SK-N-SH (cell line): ENCODE data around the gene ADGRD2. TPM values are rescaled to one million over a fixed set of nuclear protein-coding genes. Genes with fewer than 3 reads are reported as not detected.

Source experiments
- CTCF ChIA-PET: fragments of 300-600, 350-600 bp; formaldehyde crosslinking; extraction: SDS; loops from one replicate; lab custom pipeline; 2021; lab: Yijun Ruan, JAX
- POLR2A ChIA-PET: fragments of 350-600 bp; sonication (Branson Sonifier 250); formaldehyde crosslinking; extraction: SDS; loops from one replicate; lab custom pipeline; 2020; ENCODE audit warnings: antibody characterized with exemption, inconsistent platforms; lab: Yijun Ruan, JAX
- DNase-seq: peaks from one replicate; pipeline ENCODE4 v3.0.0; 2012
- H2AFZ ChIP-seq: fragments of 200-600 bp; sonication (generic); 2 replicates; pipeline ENCODE4 v1.8.1; 2016; ENCODE audit warnings: antibody characterized with exemption, mild to moderate bottlenecking, low read depth
- H3F3A ChIP-seq: fragments of 200-600 bp; sonication (generic); replicated peaks from 2 replicates; pipeline ENCODE3; 2016; ENCODE audit warnings: antibody characterized with exemption, mild to moderate bottlenecking; ENCODE audit not compliant: insufficient read depth
- H3K27ac ChIP-seq, 2 experiments: fragments of 200-500 bp in 1 of 2; fragments of 200-600 bp in 1 of 2; sonication (Bioruptor generic) in 1 of 2; sonication (generic), shearing (Covaris generic) in 1 of 2; 2 replicates each; pipeline versions ENCODE4 v1.5.1 to v1.6.1; 2014 to 2016; ENCODE audit warnings: low read depth in 2 of 2, inconsistent platforms in 1 of 2, low read length in 1 of 2, mild to moderate bottlenecking in 1 of 2, mixed read lengths in 1 of 2
- H3K27me3 ChIP-seq: fragments of 200-600 bp; sonication (generic), shearing (Covaris generic); 2 replicates; pipeline ENCODE4 v1.6.1; 2016; ENCODE audit warnings: mixed run types; ENCODE audit not compliant: insufficient read depth
- H3K36me3 ChIP-seq, 2 experiments: fragments of 200-500 bp in 1 of 2; fragments of 200-600 bp in 1 of 2; sonication (Bioruptor generic) in 1 of 2; sonication (generic) in 1 of 2; replicated peaks in 1 of 2; 2 replicates each; pipeline versions ENCODE3 to v1.5.1; 2014 to 2016; ENCODE audit warnings: low read length in 1 of 2, mild to moderate bottlenecking in 1 of 2; ENCODE audit not compliant: insufficient read depth in 2 of 2, control insufficient read depth in 1 of 2
- H3K4me1 ChIP-seq, 2 experiments: fragments of 200-500 bp in 1 of 2; fragments of 200-600 bp in 1 of 2; sonication (Bioruptor generic) in 1 of 2; sonication (generic), shearing (Covaris generic) in 1 of 2; 2 replicates each; pipeline versions ENCODE4 v1.5.1 to v1.6.1; 2014 to 2016; ENCODE audit warnings: low read depth in 1 of 2, low read length in 1 of 2, mixed run types in 1 of 2; ENCODE audit not compliant: insufficient read depth in 2 of 2, control insufficient read depth in 1 of 2
- H3K4me2 ChIP-seq: fragments of 200-600 bp; sonication (generic), shearing (Covaris generic); 2 replicates; pipeline ENCODE4 v1.6.1; 2017; ENCODE audit warnings: mixed run types
- H3K4me3 ChIP-seq, 2 experiments: fragments of 200-500 bp in 1 of 2; fragments of 200-600 bp in 1 of 2; sonication (Bioruptor generic) in 1 of 2; sonication (generic), shearing (Covaris generic) in 1 of 2; 2 replicates each; pipeline versions ENCODE4 v1.5.1 to v1.8.1; 2014 to 2016; ENCODE audit warnings: low read depth in 2 of 2, inconsistent platforms in 1 of 2, low read length in 1 of 2, mild to moderate bottlenecking in 1 of 2, mixed read lengths in 1 of 2, moderate library complexity in 1 of 2
- H3K79me2 ChIP-seq: fragments of 200-600 bp; sonication (generic); 2 replicates; pipeline ENCODE4 v1.8.1; 2017; ENCODE audit warnings: mild to moderate bottlenecking; ENCODE audit not compliant: insufficient read depth
- H3K9ac ChIP-seq: fragments of 200-600 bp; sonication (generic); 2 replicates; pipeline ENCODE4 v1.6.1; 2017; ENCODE audit warnings: mixed run types
- H3K9me2 ChIP-seq: fragments of 200-600 bp; sonication (generic); 2 replicates; pipeline ENCODE4 v1.6.1; 2017; ENCODE audit warnings: mixed run types
- H3K9me3 ChIP-seq: fragments of 200-600 bp; sonication (generic); 2 replicates; pipeline ENCODE4 v1.6.1; 2017; ENCODE audit warnings: mixed run types, mild to moderate bottlenecking, moderate library complexity
- H4K20me1 ChIP-seq: fragments of 200-600 bp; sonication (generic); 2 replicates; pipeline ENCODE4 v1.6.1; 2017; ENCODE audit warnings: mild to moderate bottlenecking, mixed run types; ENCODE audit not compliant: insufficient read depth
- EP300 ChIP-seq, 2 experiments: IDR thresholded peaks; 2 replicates each; pipeline versions ENCODE4 v1.4.0 to v1.6.1; 2012; ENCODE audit warnings: borderline replicate concordance in 1 of 2, low read depth in 1 of 2, low read length in 1 of 2
- EZH2phosphoT487 ChIP-seq: fragments of 200-600 bp; sonication (generic); IDR thresholded peaks from 2 replicates; pipeline ENCODE4 v1.6.1; 2017; ENCODE audit warnings: low read depth, mixed run types, mild to moderate bottlenecking, antibody characterized with exemption, moderate library complexity, borderline replicate concordance
- FOSL2 ChIP-seq: IDR thresholded peaks from 2 replicates; pipeline ENCODE4 v1.4.0; 2012; ENCODE audit warnings: low read depth, mild to moderate bottlenecking, moderate library complexity, borderline replicate concordance
- FOXJ3 ChIP-seq: sonication (generic); formaldehyde crosslinking; IDR thresholded peaks from 2 replicates; pipeline ENCODE4 v1.5.1; 2020; ENCODE audit warnings: mild to moderate bottlenecking, missing genetic modification reagents
- MEF2A ChIP-seq: IDR thresholded peaks from 2 replicates; pipeline ENCODE4 v1.4.0; 2012; ENCODE audit warnings: low read depth, borderline replicate concordance
- MXI1 ChIP-seq: IDR thresholded peaks from 2 replicates; pipeline ENCODE4 v1.6.1; 2012; ENCODE audit warnings: mild to moderate bottlenecking, low read depth, low read length, improper control_type of control experiment
- NRF1 ChIP-seq: IDR thresholded peaks from 2 replicates; pipeline ENCODE4 v1.6.1; 2012; ENCODE audit warnings: low read depth, mild to moderate bottlenecking, low read length
- RAD21 ChIP-seq: IDR thresholded peaks from 2 replicates; pipeline ENCODE4 v1.6.1; 2012; ENCODE audit warnings: mild to moderate bottlenecking, low read length
- RFX5 ChIP-seq: IDR thresholded peaks from 2 replicates; pipeline ENCODE4 v1.6.1; 2012; ENCODE audit warnings: mild to moderate bottlenecking, improper control_type of control experiment, low read length
- RXRA ChIP-seq: IDR thresholded peaks from 2 replicates; pipeline ENCODE4 v1.4.0; 2012; ENCODE audit warnings: low read depth, mild to moderate bottlenecking, borderline replicate concordance
- SIN3A ChIP-seq: IDR thresholded peaks from 2 replicates; pipeline ENCODE4 v1.6.1; 2012; ENCODE audit warnings: low read depth, mild to moderate bottlenecking, low read length, moderate library complexity, borderline replicate concordance
- SMC3 ChIP-seq: IDR thresholded peaks from 2 replicates; pipeline ENCODE4 v1.6.1; 2012; ENCODE audit warnings: low read depth, low read length, improper control_type of control experiment
- TCF12 ChIP-seq: IDR thresholded peaks from 2 replicates; pipeline ENCODE4 v1.4.0; 2012
- TEAD4 ChIP-seq: IDR thresholded peaks from 2 replicates; pipeline ENCODE4 v1.4.0; 2012; ENCODE audit warnings: mild to moderate bottlenecking, borderline replicate concordance; ENCODE audit not compliant: insufficient read depth
- YY1 ChIP-seq: IDR thresholded peaks from 2 replicates; pipeline ENCODE4 v1.4.0; 2012; ENCODE audit warnings: low read depth, mild to moderate bottlenecking
- whole genome bisulfite sequencing: methylation state at CpG from one replicate; pipeline ENCODE4 v1.1.6; 2017; ENCODE audit warnings: low lambda C conversion rate; 5-methylcytosine and 5-hydroxymethylcytosine counted together
- polyA plus RNA-seq, 3 experiments: library from polyadenylated mRNA; depleted of rRNA; stranded (reverse); fragments of >200 nt; gene quantifications; 2 replicates each; pipeline ENCODE4 v1.2.3, GENCODE V29; 2012
- TF ChIP-seq, protein P1 (sequence below): fragments of 150-350 bp; IDR thresholded peaks from 2 replicates; pipeline ENCODE4 v1.6.1; 2016; ENCODE audit warnings: mild to moderate bottlenecking, low read depth, low read length
- TF ChIP-seq, protein P2 (sequence below): IDR thresholded peaks from 2 replicates; pipeline ENCODE4 v1.4.0; 2012; ENCODE audit warnings: low read depth, borderline replicate concordance
- TF ChIP-seq, protein P3 (sequence below): IDR thresholded peaks from 2 replicates; pipeline ENCODE4 v1.4.0; 2012; ENCODE audit warnings: low read depth, borderline replicate concordance
- TF ChIP-seq, protein P4 (sequence below): IDR thresholded peaks from 2 replicates; pipeline ENCODE4 v1.6.1; 2012; ENCODE audit warnings: mild to moderate bottlenecking, low read depth, low read length, moderate library complexity
- TF ChIP-seq, protein P5 (sequence below): fragments of 150-350 bp; IDR thresholded peaks from 2 replicates; pipeline ENCODE4 v1.6.1; 2017; ENCODE audit warnings: antibody characterized with exemption, low read length, low read depth, borderline replicate concordance

Gene ADGRD2
- polyA plus RNA-seq, 1 of the 3 experiments (the other 2 are of a cell fraction): 0.05 TPM

DNA sequence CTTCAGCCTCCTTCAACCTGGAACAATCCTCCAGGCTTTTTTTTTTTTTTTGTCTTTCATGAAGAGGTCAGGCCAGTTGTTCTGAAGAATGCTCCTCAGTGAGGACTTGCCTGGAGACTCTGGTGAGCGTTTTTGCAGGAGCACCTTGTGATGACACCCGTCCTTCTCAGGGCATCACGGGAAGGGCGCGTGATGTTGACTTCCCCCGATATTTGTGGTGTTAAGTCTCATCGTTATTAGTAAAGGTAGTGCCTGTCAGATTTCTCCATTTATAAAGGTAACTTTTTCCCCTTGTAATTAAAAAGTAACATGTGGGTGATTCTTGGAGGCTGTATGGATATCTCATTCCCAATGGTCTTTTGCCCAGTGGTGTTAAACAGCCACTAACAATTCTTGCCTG is 23.9 kb upstream of the ADGRD2 start:
- no peak overlapping the region for H3K4me2 ChIP-seq
- TF ChIP-seq, protein P1, sequence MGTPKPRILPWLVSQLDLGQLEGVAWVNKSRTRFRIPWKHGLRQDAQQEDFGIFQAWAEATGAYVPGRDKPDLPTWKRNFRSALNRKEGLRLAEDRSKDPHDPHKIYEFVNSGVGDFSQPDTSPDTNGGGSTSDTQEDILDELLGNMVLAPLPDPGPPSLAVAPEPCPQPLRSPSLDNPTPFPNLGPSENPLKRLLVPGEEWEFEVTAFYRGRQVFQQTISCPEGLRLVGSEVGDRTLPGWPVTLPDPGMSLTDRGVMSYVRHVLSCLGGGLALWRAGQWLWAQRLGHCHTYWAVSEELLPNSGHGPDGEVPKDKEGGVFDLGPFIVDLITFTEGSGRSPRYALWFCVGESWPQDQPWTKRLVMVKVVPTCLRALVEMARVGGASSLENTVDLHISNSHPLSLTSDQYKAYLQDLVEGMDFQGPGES: no peak
- TF ChIP-seq, protein P2, sequence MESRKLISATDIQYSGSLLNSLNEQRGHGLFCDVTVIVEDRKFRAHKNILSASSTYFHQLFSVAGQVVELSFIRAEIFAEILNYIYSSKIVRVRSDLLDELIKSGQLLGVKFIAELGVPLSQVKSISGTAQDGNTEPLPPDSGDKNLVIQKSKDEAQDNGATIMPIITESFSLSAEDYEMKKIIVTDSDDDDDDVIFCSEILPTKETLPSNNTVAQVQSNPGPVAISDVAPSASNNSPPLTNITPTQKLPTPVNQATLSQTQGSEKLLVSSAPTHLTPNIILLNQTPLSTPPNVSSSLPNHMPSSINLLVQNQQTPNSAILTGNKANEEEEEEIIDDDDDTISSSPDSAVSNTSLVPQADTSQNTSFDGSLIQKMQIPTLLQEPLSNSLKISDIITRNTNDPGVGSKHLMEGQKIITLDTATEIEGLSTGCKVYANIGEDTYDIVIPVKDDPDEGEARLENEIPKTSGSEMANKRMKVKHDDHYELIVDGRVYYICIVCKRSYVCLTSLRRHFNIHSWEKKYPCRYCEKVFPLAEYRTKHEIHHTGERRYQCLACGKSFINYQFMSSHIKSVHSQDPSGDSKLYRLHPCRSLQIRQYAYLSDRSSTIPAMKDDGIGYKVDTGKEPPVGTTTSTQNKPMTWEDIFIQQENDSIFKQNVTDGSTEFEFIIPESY: no peak
- TF ChIP-seq EZH2phosphoT487 (no peak), NRF1 (no peak), RFX5 (no peak), SIN3A (no peak), RXRA (no peak), TEAD4 (no peak), YY1 (no peak), RAD21 (no peak), SMC3 (no peak), EP300 (IDR thresholded peaks at IDR 0.05; ENCODE audit: borderline replicate concordance in 1 of 2, low read depth in 1 of 2, low read length in 1 of 2) (no peak), MXI1 (no peak), FOSL2 (no peak), TCF12 (no peak), FOXJ3 (CRISPR knock-in tag) (no peak), MEF2A (no peak)
- TF ChIP-seq, protein P3, sequence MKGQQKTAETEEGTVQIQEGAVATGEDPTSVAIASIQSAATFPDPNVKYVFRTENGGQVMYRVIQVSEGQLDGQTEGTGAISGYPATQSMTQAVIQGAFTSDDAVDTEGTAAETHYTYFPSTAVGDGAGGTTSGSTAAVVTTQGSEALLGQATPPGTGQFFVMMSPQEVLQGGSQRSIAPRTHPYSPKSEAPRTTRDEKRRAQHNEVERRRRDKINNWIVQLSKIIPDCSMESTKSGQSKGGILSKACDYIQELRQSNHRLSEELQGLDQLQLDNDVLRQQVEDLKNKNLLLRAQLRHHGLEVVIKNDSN: no peak
- TF ChIP-seq, protein P4, sequence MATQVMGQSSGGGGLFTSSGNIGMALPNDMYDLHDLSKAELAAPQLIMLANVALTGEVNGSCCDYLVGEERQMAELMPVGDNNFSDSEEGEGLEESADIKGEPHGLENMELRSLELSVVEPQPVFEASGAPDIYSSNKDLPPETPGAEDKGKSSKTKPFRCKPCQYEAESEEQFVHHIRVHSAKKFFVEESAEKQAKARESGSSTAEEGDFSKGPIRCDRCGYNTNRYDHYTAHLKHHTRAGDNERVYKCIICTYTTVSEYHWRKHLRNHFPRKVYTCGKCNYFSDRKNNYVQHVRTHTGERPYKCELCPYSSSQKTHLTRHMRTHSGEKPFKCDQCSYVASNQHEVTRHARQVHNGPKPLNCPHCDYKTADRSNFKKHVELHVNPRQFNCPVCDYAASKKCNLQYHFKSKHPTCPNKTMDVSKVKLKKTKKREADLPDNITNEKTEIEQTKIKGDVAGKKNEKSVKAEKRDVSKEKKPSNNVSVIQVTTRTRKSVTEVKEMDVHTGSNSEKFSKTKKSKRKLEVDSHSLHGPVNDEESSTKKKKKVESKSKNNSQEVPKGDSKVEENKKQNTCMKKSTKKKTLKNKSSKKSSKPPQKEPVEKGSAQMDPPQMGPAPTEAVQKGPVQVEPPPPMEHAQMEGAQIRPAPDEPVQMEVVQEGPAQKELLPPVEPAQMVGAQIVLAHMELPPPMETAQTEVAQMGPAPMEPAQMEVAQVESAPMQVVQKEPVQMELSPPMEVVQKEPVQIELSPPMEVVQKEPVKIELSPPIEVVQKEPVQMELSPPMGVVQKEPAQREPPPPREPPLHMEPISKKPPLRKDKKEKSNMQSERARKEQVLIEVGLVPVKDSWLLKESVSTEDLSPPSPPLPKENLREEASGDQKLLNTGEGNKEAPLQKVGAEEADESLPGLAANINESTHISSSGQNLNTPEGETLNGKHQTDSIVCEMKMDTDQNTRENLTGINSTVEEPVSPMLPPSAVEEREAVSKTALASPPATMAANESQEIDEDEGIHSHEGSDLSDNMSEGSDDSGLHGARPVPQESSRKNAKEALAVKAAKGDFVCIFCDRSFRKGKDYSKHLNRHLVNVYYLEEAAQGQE: no peak
- TF ChIP-seq, protein P5, sequence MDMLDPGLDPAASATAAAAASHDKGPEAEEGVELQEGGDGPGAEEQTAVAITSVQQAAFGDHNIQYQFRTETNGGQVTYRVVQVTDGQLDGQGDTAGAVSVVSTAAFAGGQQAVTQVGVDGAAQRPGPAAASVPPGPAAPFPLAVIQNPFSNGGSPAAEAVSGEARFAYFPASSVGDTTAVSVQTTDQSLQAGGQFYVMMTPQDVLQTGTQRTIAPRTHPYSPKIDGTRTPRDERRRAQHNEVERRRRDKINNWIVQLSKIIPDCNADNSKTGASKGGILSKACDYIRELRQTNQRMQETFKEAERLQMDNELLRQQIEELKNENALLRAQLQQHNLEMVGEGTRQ: no peak
- TF ChIP-seq, all 33 proteins: peak for 0
- H3F3A ChIP-seq: no peaks in the 10 kb centered on the region
- no peaks in the 10 kb centered on the region for H3K36me3 ChIP-seq
- no peak overlapping the region for H2AFZ ChIP-seq
- no peaks in the 10 kb centered on the region for H4K20me1 ChIP-seq
- H3K27me3 ChIP-seq: no peaks in the 10 kb centered on the region
- no peak for DNase-seq
- 83% methylated on average over 7 of the region's 7 CpGs for WGBS
- H3K27ac ChIP-seq: no peak overlapping the region
- ChIA-PET POLR2A (no interaction called here), CTCF (no interaction called here)
- peaks cover 0 to 6% of the 10 kb centered on the region in 2 experiments; a peak in 1 of 4 replicates for H3K4me1 ChIP-seq
- H3K9me2 ChIP-seq: no peaks in the 10 kb centered on the region
- no peaks in the 10 kb centered on the region for H3K9me3 ChIP-seq
- H3K4me3 ChIP-seq: no peak overlapping the region
- H3K9ac ChIP-seq: no peak overlapping the region
- H3K79me2 ChIP-seq: no peaks in the 10 kb centered on the region
